H1 (cell line): Measurements from ENCODE around the gene FAM162A. TPM values are rescaled to one million over a fixed set of nuclear protein-coding genes. Genes with fewer than 3 reads are reported as not detected.

Source experiments
- CHD1 ChIP-seq: IDR thresholded peaks from 2 replicates; pipeline ENCODE4 v1.6.1; 2012; ENCODE audit warnings: low read depth, low read length, improper control_type of control experiment
- CHD7 ChIP-seq: fragments of 300-600 bp; sonication (generic); IDR thresholded peaks from 2 replicates; pipeline ENCODE4 v1.7.1; 2012; ENCODE audit warnings: low read length, moderate library complexity, mild to moderate bottlenecking, inconsistent platforms; ENCODE audit not compliant: insufficient replicate concordance
- CTBP2 ChIP-seq: IDR thresholded peaks from 2 replicates; pipeline ENCODE4 v1.7.0; 2011; ENCODE audit warnings: borderline replicate concordance, mild to moderate bottlenecking, moderate library complexity, mixed read lengths, low read length; ENCODE audit not compliant: insufficient read depth, insufficient read length
- CTCF ChIP-seq, 3 experiments: IDR thresholded peaks; 1 replicate in 2 of 3; 2 replicates in 1 of 3; pipeline versions ENCODE4 v1.5.1 to v1.6.1; 2011; ENCODE audit warnings: low read length in 3 of 3, mild to moderate bottlenecking in 3 of 3, inconsistent platforms in 2 of 3, low read depth in 1 of 3, moderate library complexity in 1 of 3; ENCODE audit not compliant: insufficient read depth in 1 of 3; ENCODE audit errors: control extremely low read depth in 1 of 3
- polyA plus RNA-seq, 7 experiments: library from polyadenylated mRNA; depleted of rRNA in 3 of 7; stranded (reverse) in 5 of 7; unstranded in 2 of 7; fragments of >200 nt in 5 of 7; fragments of 200-250 nt in 2 of 7; gene quantifications; 1 replicate in 5 of 7; 2 replicates in 1 of 7; 4 replicates in 1 of 7; pipeline versions ENCODE4 v1.2.1 to v1.2.3, GENCODE V29; 2011 to 2013; ENCODE audit warnings: missing spikeins in 2 of 7, mixed read lengths in 2 of 7
- total RNA-seq: library from RNA; stranded (reverse); fragmentation: NEBNext Ultra II Directional; extraction: Animal tissue kit (Norgen Biotek cat#: 25700); gene quantifications from 2 replicates; pipeline ENCODE4 v1.2.1, GENCODE V29; 2021
- TF ChIP-seq, protein P1 (sequence below): IDR thresholded peaks from 2 replicates; pipeline ENCODE4 v1.6.1; 2012; ENCODE audit warnings: inconsistent platforms

The FAM162A gene
- total and polyA plus RNA-seq, 2 of the 8 experiments (the other 6 are each of a cell fraction or from before 2014, with no cell fraction given) = 38.2 to 59.7 TPM

DNA sequence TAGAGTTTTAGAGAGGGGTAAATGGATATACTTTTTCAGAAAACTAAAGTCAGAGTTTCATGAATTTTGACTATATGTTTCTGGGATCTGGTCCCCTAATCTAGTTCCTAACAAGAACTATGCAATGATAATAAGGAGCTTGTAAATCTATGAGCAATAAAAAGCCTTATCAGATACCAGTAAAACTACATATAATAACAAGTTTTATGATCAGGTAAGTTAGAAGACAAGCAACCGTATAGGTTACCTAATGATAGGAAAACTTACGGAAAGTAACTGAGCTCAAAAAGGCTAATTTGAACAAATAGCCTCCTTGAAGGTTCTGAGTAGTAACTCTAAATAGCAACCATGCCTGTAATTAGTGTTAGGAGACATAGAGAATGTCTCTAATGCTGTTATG, 22.0 kb upstream of the FAM162A start (continued):
- TF ChIP-seq CHD7 (no peak), CTCF (IDR thresholded peaks at IDR 0.05; ENCODE audit: control extremely low read depth in 1 of 3, insufficient read depth in 1 of 3, low read depth in 1 of 3, low read length in 3 of 3) (no peak), CHD1 (no peak), CTBP2 (no peak)
- TF ChIP-seq, protein P1, sequence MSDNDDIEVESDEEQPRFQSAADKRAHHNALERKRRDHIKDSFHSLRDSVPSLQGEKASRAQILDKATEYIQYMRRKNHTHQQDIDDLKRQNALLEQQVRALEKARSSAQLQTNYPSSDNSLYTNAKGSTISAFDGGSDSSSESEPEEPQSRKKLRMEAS = no peak
